HepG2 (cell line): ENCODE results near the gene WDR62. TPM values are rescaled to one million over a fixed set of nuclear protein-coding genes. Genes with fewer than 3 reads are reported as not detected.
A peak's percentile ranks its signal among the peaks of the same experiment; 100 is the strongest.

ENCODE experiments used
- MTA1 ChIP-seq: sonication (generic); formaldehyde crosslinking; IDR thresholded peaks from 2 replicates; pipeline ENCODE4 v1.4.0; 2020; ENCODE audit warnings: missing genetic modification reagents, mild to moderate bottlenecking, borderline replicate concordance
- POLR2G ChIP-seq: fragments of 200-400 bp; formaldehyde crosslinking; IDR thresholded peaks from 2 replicates; pipeline ENCODE4 v1.6.1; 2018; ENCODE audit warnings: mild to moderate bottlenecking, low read depth, low read length, moderate library complexity
- RARA ChIP-seq: IDR thresholded peaks from 2 replicates; pipeline ENCODE4 v1.6.1; 2016; ENCODE audit warnings: missing genetic modification reagents, missing compliant biosample characterization
- ZNF670 ChIP-seq: sonication (generic); formaldehyde crosslinking; IDR thresholded peaks from 2 replicates; pipeline ENCODE4 v1.8.0; 2022; ENCODE audit warnings: mild to moderate bottlenecking, missing genetic modification reagents, borderline replicate concordance
- ZSCAN12 ChIP-seq: sonication (generic); formaldehyde crosslinking; IDR thresholded peaks from 2 replicates; pipeline ENCODE4 v1.9.0; 2021; ENCODE audit warnings: mild to moderate bottlenecking, missing genetic modification reagents
- ZZZ3 ChIP-seq: sonication (generic); formaldehyde crosslinking; IDR thresholded peaks from 2 replicates; pipeline ENCODE4 v1.4.0; 2020; ENCODE audit warnings: missing genetic modification reagents, mild to moderate bottlenecking, borderline replicate concordance
- polyA plus RNA-seq, 8 experiments: library from polyadenylated mRNA; depleted of rRNA in 3 of 8; stranded (reverse) in 7 of 8; unstranded in 1 of 8; fragments of >200 nt; fragmentation: Illumina TruSeq in 4 of 8; extraction: Trizol in 4 of 8; gene quantifications; 2 replicates each; pipeline versions ENCODE4 v1.2.1 to v1.2.3, GENCODE V29; 2011 to 2016; ENCODE audit warnings: low read depth in 4 of 8, missing spikeins in 1 of 8, mixed read lengths in 1 of 8; ENCODE audit not compliant: insufficient read depth in 1 of 8
- total RNA-seq, 5 experiments: library from RNA; depleted of rRNA; stranded (reverse); fragments of >200 nt; fragmentation: Illumina TruSeq; extraction: Trizol; gene quantifications; 2 replicates each; pipeline ENCODE4 v1.2.3, GENCODE V29; 2016; ENCODE audit warnings: low read depth in 1 of 5
- TF ChIP-seq, protein P1 (sequence below): sonication (generic); formaldehyde crosslinking; IDR thresholded peaks from 2 replicates; pipeline ENCODE4 v1.5.1; 2020; ENCODE audit warnings: missing genetic modification reagents, mild to moderate bottlenecking, borderline replicate concordance
- TF ChIP-seq, protein P2 (sequence below): sonication (generic); formaldehyde crosslinking; IDR thresholded peaks from 2 replicates; pipeline ENCODE4 v1.8.1; 2023; ENCODE audit warnings: mild to moderate bottlenecking, moderate library complexity, missing genetic modification reagents
- TF ChIP-seq, protein P3 (sequence below), 2 experiments: fragments of 450-650 bp in 1 of 2; sonication (generic) in 1 of 2; formaldehyde crosslinking in 1 of 2; IDR thresholded peaks; 2 replicates each; pipeline versions ENCODE4 v1.6.1 to v1.8.0; 2016 to 2022; ENCODE audit warnings: antibody characterized with exemption in 1 of 2, mild to moderate bottlenecking in 1 of 2, missing genetic modification reagents in 1 of 2

Gene WDR62
- total and polyA plus RNA-seq, 2 of the 13 experiments (the other 11 are each of a cell fraction or from before 2014, with no cell fraction given): 5.8 to 12.5 TPM

DNA sequence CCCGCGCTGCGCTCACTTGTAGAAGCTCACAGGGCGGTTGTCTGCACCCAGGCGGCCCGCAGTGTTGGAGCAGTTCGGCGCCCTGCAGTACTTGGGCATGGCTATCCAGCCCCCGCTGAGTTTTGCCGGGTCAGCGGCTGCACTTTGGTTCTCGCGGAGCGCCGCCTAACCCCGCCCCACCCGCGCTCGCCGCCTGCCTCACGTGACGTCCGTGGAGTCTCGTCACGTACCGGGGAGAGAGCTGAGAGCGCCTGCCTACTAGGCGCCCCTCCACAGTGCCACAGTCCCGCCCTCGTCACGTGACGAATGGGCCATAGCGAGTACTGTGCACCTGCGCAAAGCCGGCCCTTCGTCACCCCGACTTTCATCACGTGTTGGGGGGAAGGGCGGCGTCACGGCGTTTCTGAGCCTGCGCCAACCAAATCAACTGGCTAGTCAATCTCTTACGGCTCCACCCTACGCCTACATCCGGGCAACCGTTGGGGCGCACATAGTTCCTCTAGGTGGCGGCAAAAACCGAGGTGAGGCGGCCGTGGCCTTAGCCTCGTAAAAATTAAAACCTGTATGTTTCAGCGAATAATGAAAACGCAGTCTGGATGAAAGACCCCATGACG lies 471 bp upstream of the WDR62 start, which contains the start of gene THAP8 (continued):
- TF ChIP-seq, protein P1, sequence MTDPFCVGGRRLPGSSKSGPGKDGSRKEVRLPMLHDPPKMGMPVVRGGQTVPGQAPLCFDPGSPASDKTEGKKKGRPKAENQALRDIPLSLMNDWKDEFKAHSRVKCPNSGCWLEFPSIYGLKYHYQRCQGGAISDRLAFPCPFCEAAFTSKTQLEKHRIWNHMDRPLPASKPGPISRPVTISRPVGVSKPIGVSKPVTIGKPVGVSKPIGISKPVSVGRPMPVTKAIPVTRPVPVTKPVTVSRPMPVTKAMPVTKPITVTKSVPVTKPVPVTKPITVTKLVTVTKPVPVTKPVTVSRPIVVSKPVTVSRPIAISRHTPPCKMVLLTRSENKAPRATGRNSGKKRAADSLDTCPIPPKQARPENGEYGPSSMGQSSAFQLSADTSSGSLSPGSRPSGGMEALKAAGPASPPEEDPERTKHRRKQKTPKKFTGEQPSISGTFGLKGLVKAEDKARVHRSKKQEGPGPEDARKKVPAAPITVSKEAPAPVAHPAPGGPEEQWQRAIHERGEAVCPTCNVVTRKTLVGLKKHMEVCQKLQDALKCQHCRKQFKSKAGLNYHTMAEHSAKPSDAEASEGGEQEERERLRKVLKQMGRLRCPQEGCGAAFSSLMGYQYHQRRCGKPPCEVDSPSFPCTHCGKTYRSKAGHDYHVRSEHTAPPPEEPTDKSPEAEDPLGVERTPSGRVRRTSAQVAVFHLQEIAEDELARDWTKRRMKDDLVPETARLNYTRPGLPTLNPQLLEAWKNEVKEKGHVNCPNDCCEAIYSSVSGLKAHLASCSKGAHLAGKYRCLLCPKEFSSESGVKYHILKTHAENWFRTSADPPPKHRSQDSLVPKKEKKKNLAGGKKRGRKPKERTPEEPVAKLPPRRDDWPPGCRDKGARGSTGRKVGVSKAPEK (CRISPR knock-in tag): peak; percentile 46; the same call in 1 of the 2 replicates
- TF ChIP-seq RARA (CRISPR knock-in tag): peak; percentile 53; the same call in 1 of the 2 replicates
- TF ChIP-seq, protein P2, sequence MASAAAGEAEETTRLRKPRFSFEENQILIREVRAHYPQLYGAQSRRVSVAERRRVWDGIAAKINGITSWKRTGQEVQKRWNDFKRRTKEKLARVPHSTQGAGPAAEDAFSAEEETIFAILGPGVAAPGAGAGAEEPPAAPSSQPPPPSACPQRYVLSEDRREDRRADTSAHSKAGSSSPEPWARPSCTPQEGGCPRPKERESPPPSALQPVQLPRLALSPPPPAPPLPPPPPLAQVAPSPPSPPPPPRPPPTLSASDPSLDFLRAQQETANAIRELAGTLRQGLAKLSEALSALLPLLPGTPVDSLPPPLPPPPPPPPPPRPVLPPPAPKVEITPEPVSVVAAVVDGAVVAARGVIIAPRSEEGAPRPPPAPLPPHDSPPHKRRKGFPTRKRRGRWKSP (CRISPR knock-in tag): peak; percentile 75; the same call in 1 of the 2 replicates
- peak; percentile 44; the same call in 1 of the 2 replicates for TF ChIP-seq ZNF670 (CRISPR knock-in tag)
- no peak; the same call in 1 of the 2 replicates for TF ChIP-seq ZZZ3
- peak; percentile 82 for TF ChIP-seq POLR2G
- TF ChIP-seq, protein P3, sequence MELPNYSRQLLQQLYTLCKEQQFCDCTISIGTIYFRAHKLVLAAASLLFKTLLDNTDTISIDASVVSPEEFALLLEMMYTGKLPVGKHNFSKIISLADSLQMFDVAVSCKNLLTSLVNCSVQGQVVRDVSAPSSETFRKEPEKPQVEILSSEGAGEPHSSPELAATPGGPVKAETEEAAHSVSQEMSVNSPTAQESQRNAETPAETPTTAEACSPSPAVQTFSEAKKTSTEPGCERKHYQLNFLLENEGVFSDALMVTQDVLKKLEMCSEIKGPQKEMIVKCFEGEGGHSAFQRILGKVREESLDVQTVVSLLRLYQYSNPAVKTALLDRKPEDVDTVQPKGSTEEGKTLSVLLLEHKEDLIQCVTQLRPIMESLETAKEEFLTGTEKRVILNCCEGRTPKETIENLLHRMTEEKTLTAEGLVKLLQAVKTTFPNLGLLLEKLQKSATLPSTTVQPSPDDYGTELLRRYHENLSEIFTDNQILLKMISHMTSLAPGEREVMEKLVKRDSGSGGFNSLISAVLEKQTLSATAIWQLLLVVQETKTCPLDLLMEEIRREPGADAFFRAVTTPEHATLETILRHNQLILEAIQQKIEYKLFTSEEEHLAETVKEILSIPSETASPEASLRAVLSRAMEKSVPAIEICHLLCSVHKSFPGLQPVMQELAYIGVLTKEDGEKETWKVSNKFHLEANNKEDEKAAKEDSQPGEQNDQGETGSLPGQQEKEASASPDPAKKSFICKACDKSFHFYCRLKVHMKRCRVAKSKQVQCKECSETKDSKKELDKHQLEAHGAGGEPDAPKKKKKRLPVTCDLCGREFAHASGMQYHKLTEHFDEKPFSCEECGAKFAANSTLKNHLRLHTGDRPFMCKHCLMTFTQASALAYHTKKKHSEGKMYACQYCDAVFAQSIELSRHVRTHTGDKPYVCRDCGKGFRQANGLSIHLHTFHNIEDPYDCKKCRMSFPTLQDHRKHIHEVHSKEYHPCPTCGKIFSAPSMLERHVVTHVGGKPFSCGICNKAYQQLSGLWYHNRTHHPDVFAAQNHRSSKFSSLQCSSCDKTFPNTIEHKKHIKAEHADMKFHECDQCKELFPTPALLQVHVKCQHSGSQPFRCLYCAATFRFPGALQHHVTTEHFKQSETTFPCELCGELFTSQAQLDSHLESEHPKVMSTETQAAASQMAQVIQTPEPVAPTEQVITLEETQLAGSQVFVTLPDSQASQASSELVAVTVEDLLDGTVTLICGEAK (IDR thresholded peaks at IDR 0.05): no peak
- TF ChIP-seq, protein P3 (CRISPR knock-in tag; IDR thresholded peaks at IDR 0.05): peak; percentile 38
- TF ChIP-seq MTA1 (CRISPR knock-in tag): peak; percentile 84; the same call in 1 of the 2 replicates
- TF ChIP-seq ZSCAN12 (CRISPR knock-in tag): 0 out of 2 replicates have a peak, but pooled peaks have one; percentile 37
